ENCODE measurements around the gene NAA60. TPM values are rescaled to one million over a fixed set of nuclear protein-coding genes. Genes with fewer than 3 reads are reported as not detected.

NAA60 gene
- total RNA-seq, 4 donors from 2014 or later = 17.0 to 31.7 (median 26.5) TPM

- ATAC-seq (ENCODE audit: low FRiP score) = no peak
- DNase-seq (ENCODE audit: low spot score) = no peak
- no peak for TF ChIP-seq CTCF (IDR thresholded peaks at IDR 0.05)
Measured at GRCh38 chr16:3461151-3461550, 17.7 kb downstream of the NAA60 start.

- no peak for ATAC-seq (ENCODE audit: low FRiP score)
- no peak for DNase-seq (ENCODE audit: low spot score)
- no peak for TF ChIP-seq CTCF (IDR thresholded peaks at IDR 0.05)
Measured at GRCh38 chr16:3465301-3465700, 21.8 kb downstream of the NAA60 start.

- DNase-seq (ENCODE audit: low spot score) = no peak
- no peak for TF ChIP-seq CTCF (IDR thresholded peaks at IDR 0.05)
- no peak for ATAC-seq (ENCODE audit: low FRiP score)
Measured at GRCh38 chr16:3465911-3466584, 22.6 kb downstream of the NAA60 start.

- no peak for ATAC-seq (ENCODE audit: low FRiP score)
- TF ChIP-seq CTCF (IDR thresholded peaks at IDR 0.05) = no peak
- DNase-seq (ENCODE audit: low spot score) = no peak
Measured at GRCh38 chr16:3467182-3467581, 23.7 kb downstream of the NAA60 start.

- no peak for DNase-seq (ENCODE audit: low spot score)
- ATAC-seq (ENCODE audit: low FRiP score) = no peak
- TF ChIP-seq CTCF (IDR thresholded peaks at IDR 0.05) = no peak
Measured at GRCh38 chr16:3467921-3468320, 24.4 kb downstream of the NAA60 start.

GRCh38 chr16:3468501-3468900, 25.0 kb downstream of the NAA60 start:
- no peak for TF ChIP-seq CTCF (IDR thresholded peaks at IDR 0.05)
- no peak for ATAC-seq (ENCODE audit: low FRiP score)
- DNase-seq (ENCODE audit: low spot score) = no peak

- no peak for DNase-seq (ENCODE audit: low spot score)
Measured at GRCh38 chr16:3469736-3470135, 26.3 kb downstream of the NAA60 start.

More at GRCh38 chr16:3469736-3470135, 26.3 kb downstream of the NAA60 start:
- no peak for TF ChIP-seq CTCF (IDR thresholded peaks at IDR 0.05)
- no peak for ATAC-seq (ENCODE audit: low FRiP score)
